ENCODE measurements around the gene LY9. TPM values are rescaled to one million over a fixed set of nuclear protein-coding genes. Genes with fewer than 3 reads are reported as not detected.

LY9 gene
- polyA plus RNA-seq, 3 donors, result 1.4 to 2.7 (median 1.7) TPM

DNA sequence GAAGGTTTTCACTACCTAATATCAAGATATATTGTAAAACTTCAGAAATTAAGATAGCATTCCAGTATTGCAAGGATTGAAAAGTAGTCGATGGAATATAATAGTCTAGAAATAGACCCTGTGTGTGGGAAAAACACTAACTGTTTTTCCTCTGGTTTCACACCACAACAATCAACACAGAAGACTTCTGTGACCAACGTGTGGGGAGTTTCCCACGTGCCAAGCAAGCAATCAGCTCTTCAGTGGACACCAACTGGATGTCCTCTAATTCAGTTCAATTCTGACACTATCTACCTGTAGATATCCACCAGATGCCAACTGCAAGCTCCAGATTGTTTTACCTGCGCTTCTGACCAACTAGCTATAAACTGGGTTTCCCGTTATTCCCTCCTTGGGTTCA, 54.6 kb downstream of the LY9 start:
- Mint-ChIP-seq H3K27ac (peak overlapping the region in 2 of 7 donors; percentile 24), H3K4me1 (peaks cover 8% of the 10 kb centered on the region), H3K9me3 (peaks cover 0 to 5% (median 1%) of the 10 kb centered on the region in 7 donors), H3K4me3 (no peak overlapping the region), H3K36me3 (peaks cover 36 to 70% of the 10 kb centered on the region in 2 donors), H3K27me3 (ENCODE audit: low read depth in 3 of 3) (peaks cover 0 to 3% (median 0%) of the 10 kb centered on the region in 3 donors)
- Histone ChIP-seq H3K4me1 (ENCODE audit: control insufficient read depth in 1 of 2, insufficient read depth in 2 of 2, low read length in 2 of 2) (peaks cover 0 to 3% of the 10 kb centered on the region in 2 donors), H3K9ac (ENCODE audit: insufficient read depth, low read length, poor library complexity, severe bottlenecking) (no peak overlapping the region), H4K20me1 (ENCODE audit: insufficient read depth, low read length) (peaks cover 89% of the 10 kb centered on the region), H2AFZ (ENCODE audit: insufficient read depth, low read depth, low read length, poor library complexity, severe bottlenecking) (no peak overlapping the region), H3K9me3 (replicated peaks in 1 of 2; ENCODE audit: control insufficient read depth in 1 of 2, insufficient read depth in 1 of 2, low read length in 2 of 2) (no peaks in the 10 kb centered on the region), H3K79me2 (ENCODE audit: insufficient read depth, low read length) (peaks cover 78% of the 10 kb centered on the region), H3K27me3 (ENCODE audit: control insufficient read depth in 2 of 2, insufficient read depth in 2 of 2, low read length in 2 of 2) (no peaks in the 10 kb centered on the region), H3K27ac (ENCODE audit: low read depth in 1 of 2, low read length in 2 of 2) (no peak overlapping the region), H3K36me3 (replicated peaks in 1 of 2; ENCODE audit: control insufficient read depth in 1 of 2, insufficient read depth in 2 of 2, low read length in 2 of 2) (peaks cover 30 to 63% of the 10 kb centered on the region in 2 donors), H3K4me2 (replicated peaks; ENCODE audit: extremely low read depth, low read length, poor library complexity, severe bottlenecking) (no peak overlapping the region), H3K4me3 (replicated peaks in 1 of 3; ENCODE audit: low read depth in 2 of 3, low read length in 3 of 3) (no peak overlapping the region)
- intact Hi-C loops (cut with micrococcal nuclease), result no loop called here
- no peak for DNase-seq
- TF ChIP-seq, protein P1, sequence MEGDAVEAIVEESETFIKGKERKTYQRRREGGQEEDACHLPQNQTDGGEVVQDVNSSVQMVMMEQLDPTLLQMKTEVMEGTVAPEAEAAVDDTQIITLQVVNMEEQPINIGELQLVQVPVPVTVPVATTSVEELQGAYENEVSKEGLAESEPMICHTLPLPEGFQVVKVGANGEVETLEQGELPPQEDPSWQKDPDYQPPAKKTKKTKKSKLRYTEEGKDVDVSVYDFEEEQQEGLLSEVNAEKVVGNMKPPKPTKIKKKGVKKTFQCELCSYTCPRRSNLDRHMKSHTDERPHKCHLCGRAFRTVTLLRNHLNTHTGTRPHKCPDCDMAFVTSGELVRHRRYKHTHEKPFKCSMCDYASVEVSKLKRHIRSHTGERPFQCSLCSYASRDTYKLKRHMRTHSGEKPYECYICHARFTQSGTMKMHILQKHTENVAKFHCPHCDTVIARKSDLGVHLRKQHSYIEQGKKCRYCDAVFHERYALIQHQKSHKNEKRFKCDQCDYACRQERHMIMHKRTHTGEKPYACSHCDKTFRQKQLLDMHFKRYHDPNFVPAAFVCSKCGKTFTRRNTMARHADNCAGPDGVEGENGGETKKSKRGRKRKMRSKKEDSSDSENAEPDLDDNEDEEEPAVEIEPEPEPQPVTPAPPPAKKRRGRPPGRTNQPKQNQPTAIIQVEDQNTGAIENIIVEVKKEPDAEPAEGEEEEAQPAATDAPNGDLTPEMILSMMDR (IDR thresholded peaks at IDR 0.05), result no peak
- 59% methylated on average over 2 of the region's 5 CpGs for WGBS (ENCODE audit: insufficient coverage)

DNA sequence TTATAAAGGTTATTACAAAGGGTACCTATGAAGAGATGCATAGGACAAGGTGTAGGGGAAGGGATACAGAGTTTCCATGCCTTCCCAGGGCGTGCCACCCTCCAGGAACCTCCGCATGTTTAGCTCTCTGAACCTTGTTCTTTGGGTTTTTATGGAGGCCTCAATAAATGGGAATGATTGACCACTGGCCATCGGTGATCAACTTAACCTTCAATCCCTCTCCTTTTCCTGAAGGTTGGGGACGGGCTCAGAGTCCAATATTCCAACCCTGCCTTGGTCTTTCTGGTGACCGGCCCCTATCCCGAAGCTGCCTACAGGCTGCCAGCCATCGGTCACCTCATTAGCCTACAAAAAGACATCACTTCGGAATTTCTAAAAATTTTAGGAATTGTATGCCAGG, 55.0 kb downstream of the LY9 start:
- H2AFZ ChIP-seq (ENCODE audit: insufficient read depth, low read depth, low read length, poor library complexity, severe bottlenecking), result no peak overlapping the region
- H3K4me1 ChIP-seq (ENCODE audit: control insufficient read depth in 1 of 2, insufficient read depth in 2 of 2, low read length in 2 of 2), result peaks cover 2 to 7% of the 10 kb centered on the region in 2 donors
- no peaks in the 10 kb centered on the region for H3K27me3 ChIP-seq (ENCODE audit: control insufficient read depth in 2 of 2, insufficient read depth in 2 of 2, low read length in 2 of 2)
- H3K79me2 ChIP-seq (ENCODE audit: insufficient read depth, low read length), result peaks cover 78% of the 10 kb centered on the region
- H3K27ac Mint-ChIP-seq, result peak overlapping the region in 1 of 7 donors; percentile 24
- no peak overlapping the region for H3K27ac ChIP-seq (ENCODE audit: low read depth in 1 of 2, low read length in 2 of 2)
- no peak for DNase-seq
- peaks cover 34 to 65% of the 10 kb centered on the region in 2 donors for H3K36me3 Mint-ChIP-seq
- H4K20me1 ChIP-seq (ENCODE audit: insufficient read depth, low read length), result peaks cover 89% of the 10 kb centered on the region
- intact Hi-C loops (cut with micrococcal nuclease), result no loop called here
- TF ChIP-seq, protein P1 (IDR thresholded peaks at IDR 0.05), result no peak
- no CpG with 5 or more reads among the region's 8 CpGs for WGBS (ENCODE audit: insufficient coverage)
- H3K27me3 Mint-ChIP-seq (ENCODE audit: low read depth in 3 of 3), result peaks cover 0 to 3% (median 0%) of the 10 kb centered on the region in 3 donors
- peaks cover 5% of the 10 kb centered on the region for H3K4me1 Mint-ChIP-seq
- no peak overlapping the region for H3K9ac ChIP-seq (ENCODE audit: insufficient read depth, low read length, poor library complexity, severe bottlenecking)
- H3K36me3 ChIP-seq (replicated peaks in 1 of 2; ENCODE audit: control insufficient read depth in 1 of 2, insufficient read depth in 2 of 2, low read length in 2 of 2), result peaks cover 34 to 68% of the 10 kb centered on the region in 2 donors
- peaks cover 0 to 5% (median 1%) of the 10 kb centered on the region in 7 donors for H3K9me3 Mint-ChIP-seq
- no peak overlapping the region for H3K4me2 ChIP-seq (replicated peaks; ENCODE audit: extremely low read depth, low read length, poor library complexity, severe bottlenecking)
- no peak overlapping the region for H3K4me3 ChIP-seq (replicated peaks in 1 of 3; ENCODE audit: low read depth in 2 of 3, low read length in 3 of 3)
- no peaks in the 10 kb centered on the region for H3K9me3 ChIP-seq (replicated peaks in 1 of 2; ENCODE audit: control insufficient read depth in 1 of 2, insufficient read depth in 1 of 2, low read length in 2 of 2)
- H3K4me3 Mint-ChIP-seq, result no peak overlapping the region

Measured in CD14-positive monocyte (primary cell).